Raji (cell line): ENCODE measurements around the gene PLA2G15.

ENCODE experiments used
- POLR2A ChIP-seq: IDR thresholded peaks from 2 replicates; pipeline ENCODE4 v1.6.1; 2011; ENCODE audit warnings: low read depth, low read length, control low read depth; ENCODE audit not compliant: insufficient read depth

The PLA2G15 gene

GRCh38 chr16:68259007-68259825, 14.0 kb downstream of the PLA2G15 start:
- no peak for TF ChIP-seq POLR2A

GRCh38 chr16:68263559-68264127, 18.5 kb downstream of the PLA2G15 start:
- no peak for TF ChIP-seq POLR2A

- peak; percentile 75 for TF ChIP-seq POLR2A
Observed at GRCh38 chr16:68264128-68265077, 19.2 kb downstream of the PLA2G15 start, which contains the start of gene SLC7A6. TSS of gene SLC7A6 (plus strand) at chr16:68264526. CDS start at chr16:68274727, 10,201 bp downstream.

- no peak for TF ChIP-seq POLR2A
Observed at GRCh38 chr16:68265078-68265920, 20.1 kb downstream of the PLA2G15 start.

GRCh38 chr16:68267612-68268405, 22.6 kb downstream of the PLA2G15 start:
- TF ChIP-seq POLR2A: no peak

- no peak for TF ChIP-seq POLR2A
Observed at GRCh38 chr16:68269793-68270192, 24.6 kb downstream of the PLA2G15 start.

GRCh38 chr16:68270353-68270752, 25.2 kb downstream of the PLA2G15 start:
- no peak for TF ChIP-seq POLR2A

- no peak for TF ChIP-seq POLR2A
Observed at GRCh38 chr16:68272507-68273209, 27.5 kb downstream of the PLA2G15 start.

GRCh38 chr16:68273459-68273858, 28.3 kb downstream of the PLA2G15 start:
- TF ChIP-seq POLR2A: no peak

GRCh38 chr16:68273896-68274295, 28.7 kb downstream of the PLA2G15 start:
- TF ChIP-seq POLR2A: no peak

- TF ChIP-seq POLR2A: no peak
Observed at GRCh38 chr16:68274441-68274840, 29.3 kb downstream of the PLA2G15 start.

- no peak for TF ChIP-seq POLR2A
Observed at GRCh38 chr16:68275611-68276191, 30.5 kb downstream of the PLA2G15 start.

GRCh38 chr16:68276223-68276622, 31.1 kb downstream of the PLA2G15 start:
- no peak for TF ChIP-seq POLR2A
